Measurements from ENCODE around the gene BTG2. TPM values are rescaled to one million over a fixed set of nuclear protein-coding genes. Genes with fewer than 3 reads are reported as not detected.
"Not testable (repeated sequence)": the region's sequence is repeated elsewhere in the genome, so short reads cannot be mapped to it uniquely, and the experiment has no call there.

The BTG2 gene
- total RNA-seq, 1 experiment from 2014 or later = 2.7 TPM

GRCh38 chr1:203265541-203265940 lies 39.8 kb upstream of the BTG2 start:
- no peak for TF ChIP-seq CTCF (IDR thresholded peaks at IDR 0.05; ENCODE audit: unreplicated experiment)
- H3K36me3 Mint-ChIP-seq (ENCODE audit: insufficient read depth, unreplicated experiment) = peaks cover 6% of the 10 kb centered on the region
- no TSS peak for BruUV-seq (replicated peaks)
- peaks cover 46% of the 10 kb centered on the region for H3K27me3 Mint-ChIP-seq (ENCODE audit: unreplicated experiment)
- DNase-seq = no peak
- peaks cover 12% of the 10 kb centered on the region for H3K4me1 Mint-ChIP-seq (ENCODE audit: low read depth, unreplicated experiment)
- no peak overlapping the region for H3K4me3 Mint-ChIP-seq (ENCODE audit: low read depth, unreplicated experiment)
- no peak overlapping the region for H3K27ac Mint-ChIP-seq (ENCODE audit: unreplicated experiment)
- no peaks in the 10 kb centered on the region for H3K9me3 Mint-ChIP-seq (ENCODE audit: low read depth, unreplicated experiment)
- CTCF ChIA-PET = interaction anchor here (1.4 kb wide), 1 partner anchor 223 kb away, joined by 3 read pairs; no protein-coding TSS in a partner anchor
- intact Hi-C loops (cut with micrococcal nuclease; ENCODE audit: unreplicated experiment) = loop anchor here (5.0 to 10.0 kb wide), 2 partner anchors 148 to 439 kb away; no protein-coding TSS in a partner anchor

- BruUV-seq (replicated peaks); H3K36me3 Mint-ChIP-seq (ENCODE audit: insufficient read depth, unreplicated experiment); H3K4me3 Mint-ChIP-seq (ENCODE audit: low read depth, unreplicated experiment); H3K9me3 Mint-ChIP-seq (ENCODE audit: low read depth, unreplicated experiment); H3K27ac Mint-ChIP-seq (ENCODE audit: unreplicated experiment); DNase-seq: not testable (repeated sequence)
- Mint-ChIP-seq H3K27me3 (ENCODE audit: unreplicated experiment) (peaks cover 40% of the 10 kb centered on the region), H3K4me1 (ENCODE audit: low read depth, unreplicated experiment) (peaks cover 12% of the 10 kb centered on the region)
- CTCF ChIA-PET = interaction anchor here (1.7 kb wide), 1 partner anchor 149 kb away, joined by 10 read pairs; no protein-coding TSS in a partner anchor
- intact Hi-C loops (cut with micrococcal nuclease; ENCODE audit: unreplicated experiment) = loop anchor here (5.0 to 10.0 kb wide), 2 partner anchors 149 to 439 kb away; no protein-coding TSS in a partner anchor
These were observed 39.2 kb upstream of the BTG2 start for GRCh38 chr1:203266140-203266539.

GRCh38 chr1:203267347-203267846 lies 37.9 kb upstream of the BTG2 start:
- TF ChIP-seq CTCF (IDR thresholded peaks at IDR 0.05; ENCODE audit: unreplicated experiment) = peak; percentile 85
- Mint-ChIP-seq H3K36me3 (ENCODE audit: insufficient read depth, unreplicated experiment) (peaks cover 6% of the 10 kb centered on the region), H3K4me1 (ENCODE audit: low read depth, unreplicated experiment) (peaks cover 12% of the 10 kb centered on the region), H3K9me3 (ENCODE audit: low read depth, unreplicated experiment) (no peaks in the 10 kb centered on the region), H3K27me3 (ENCODE audit: unreplicated experiment) (peaks cover 28% of the 10 kb centered on the region), H3K4me3 (ENCODE audit: low read depth, unreplicated experiment) (peak overlapping the region; percentile 68), H3K27ac (ENCODE audit: unreplicated experiment) (no peak overlapping the region)
- intact Hi-C loops (cut with micrococcal nuclease; ENCODE audit: unreplicated experiment) = loop anchor here (5.0 to 10.0 kb wide), 2 partner anchors 150 to 437 kb away; no protein-coding TSS in a partner anchor
- no TSS peak for BruUV-seq (replicated peaks)
- CTCF ChIA-PET = interaction anchor here (0.6 to 3.0 kb wide), 29 partner anchors 10 to 252 kb away, joined by 3 to 44 read pairs (median 4); partner anchors contain the start of gene BTG2
- DNase-seq = peak; percentile 84

- no TSS peak for BruUV-seq (replicated peaks)
- H3K4me3 Mint-ChIP-seq (ENCODE audit: low read depth, unreplicated experiment) = peak overlapping the region; percentile 68
- no peak for DNase-seq
- peaks cover 6% of the 10 kb centered on the region for H3K36me3 Mint-ChIP-seq (ENCODE audit: insufficient read depth, unreplicated experiment)
- peaks cover 23% of the 10 kb centered on the region for H3K27me3 Mint-ChIP-seq (ENCODE audit: unreplicated experiment)
- CTCF ChIA-PET = interaction anchor here (0.6 to 3.0 kb wide), 26 partner anchors 10 to 251 kb away, joined by 3 to 44 read pairs (median 5); partner anchors contain the start of gene BTG2
- no peak for TF ChIP-seq CTCF (IDR thresholded peaks at IDR 0.05; ENCODE audit: unreplicated experiment)
- no peak overlapping the region for H3K27ac Mint-ChIP-seq (ENCODE audit: unreplicated experiment)
- H3K4me1 Mint-ChIP-seq (ENCODE audit: low read depth, unreplicated experiment) = peaks cover 12% of the 10 kb centered on the region
- intact Hi-C loops (cut with micrococcal nuclease; ENCODE audit: unreplicated experiment) = loop anchor here (5.0 to 10.0 kb wide), 2 partner anchors 151 to 437 kb away; no protein-coding TSS in a partner anchor
- no peaks in the 10 kb centered on the region for H3K9me3 Mint-ChIP-seq (ENCODE audit: low read depth, unreplicated experiment)
These were observed 37.4 kb upstream of the BTG2 start for GRCh38 chr1:203267912-203268311.

Measured in Calu3 (cell line).